ENCODE results near the gene ZBTB16.

DNA sequence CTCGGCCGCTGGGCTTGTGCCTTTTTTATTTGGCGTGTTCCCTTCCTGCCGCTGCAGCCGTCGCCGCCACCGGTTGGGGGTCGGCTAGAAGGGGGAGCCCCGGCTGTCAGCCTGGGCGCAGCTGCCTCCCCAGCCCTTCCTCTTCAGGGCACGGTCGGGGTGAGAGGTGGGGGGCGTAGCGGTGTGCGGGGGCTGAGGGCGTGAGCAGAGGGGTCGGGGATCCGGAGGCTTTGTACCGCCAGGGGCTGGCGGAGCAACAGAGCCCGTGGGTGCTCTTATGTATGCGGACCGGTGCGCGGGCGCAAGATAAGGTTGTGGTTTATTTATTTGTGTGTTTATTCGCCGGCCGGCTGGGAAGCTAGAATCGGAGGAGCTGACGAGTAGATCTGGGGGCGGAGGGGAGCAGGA lies 477 bp downstream of the ZBTB16 start:
- TF ChIP-seq, protein P1, sequence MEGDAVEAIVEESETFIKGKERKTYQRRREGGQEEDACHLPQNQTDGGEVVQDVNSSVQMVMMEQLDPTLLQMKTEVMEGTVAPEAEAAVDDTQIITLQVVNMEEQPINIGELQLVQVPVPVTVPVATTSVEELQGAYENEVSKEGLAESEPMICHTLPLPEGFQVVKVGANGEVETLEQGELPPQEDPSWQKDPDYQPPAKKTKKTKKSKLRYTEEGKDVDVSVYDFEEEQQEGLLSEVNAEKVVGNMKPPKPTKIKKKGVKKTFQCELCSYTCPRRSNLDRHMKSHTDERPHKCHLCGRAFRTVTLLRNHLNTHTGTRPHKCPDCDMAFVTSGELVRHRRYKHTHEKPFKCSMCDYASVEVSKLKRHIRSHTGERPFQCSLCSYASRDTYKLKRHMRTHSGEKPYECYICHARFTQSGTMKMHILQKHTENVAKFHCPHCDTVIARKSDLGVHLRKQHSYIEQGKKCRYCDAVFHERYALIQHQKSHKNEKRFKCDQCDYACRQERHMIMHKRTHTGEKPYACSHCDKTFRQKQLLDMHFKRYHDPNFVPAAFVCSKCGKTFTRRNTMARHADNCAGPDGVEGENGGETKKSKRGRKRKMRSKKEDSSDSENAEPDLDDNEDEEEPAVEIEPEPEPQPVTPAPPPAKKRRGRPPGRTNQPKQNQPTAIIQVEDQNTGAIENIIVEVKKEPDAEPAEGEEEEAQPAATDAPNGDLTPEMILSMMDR (IDR thresholded peaks at IDR 0.05; ENCODE audit: poor library complexity, severe bottlenecking) = no peak
- TF ChIP-seq POLR2AphosphoS5 (IDR thresholded peaks at IDR 0.05) (no peak), SMC3 (conservative IDR thresholded peaks at IDR 0.05; ENCODE audit: poor library complexity) (no peak), EZH2 (IDR thresholded peaks at IDR 0.05; ENCODE audit: borderline replicate concordance, insufficient read depth, low read length, poor library complexity, severe bottlenecking) (no peak), RAD21 (conservative IDR thresholded peaks at IDR 0.05) (no peak), MXI1 (conservative IDR thresholded peaks at IDR 0.05; ENCODE audit: poor library complexity, severe bottlenecking) (no peak)
- TF ChIP-seq, protein P2, sequence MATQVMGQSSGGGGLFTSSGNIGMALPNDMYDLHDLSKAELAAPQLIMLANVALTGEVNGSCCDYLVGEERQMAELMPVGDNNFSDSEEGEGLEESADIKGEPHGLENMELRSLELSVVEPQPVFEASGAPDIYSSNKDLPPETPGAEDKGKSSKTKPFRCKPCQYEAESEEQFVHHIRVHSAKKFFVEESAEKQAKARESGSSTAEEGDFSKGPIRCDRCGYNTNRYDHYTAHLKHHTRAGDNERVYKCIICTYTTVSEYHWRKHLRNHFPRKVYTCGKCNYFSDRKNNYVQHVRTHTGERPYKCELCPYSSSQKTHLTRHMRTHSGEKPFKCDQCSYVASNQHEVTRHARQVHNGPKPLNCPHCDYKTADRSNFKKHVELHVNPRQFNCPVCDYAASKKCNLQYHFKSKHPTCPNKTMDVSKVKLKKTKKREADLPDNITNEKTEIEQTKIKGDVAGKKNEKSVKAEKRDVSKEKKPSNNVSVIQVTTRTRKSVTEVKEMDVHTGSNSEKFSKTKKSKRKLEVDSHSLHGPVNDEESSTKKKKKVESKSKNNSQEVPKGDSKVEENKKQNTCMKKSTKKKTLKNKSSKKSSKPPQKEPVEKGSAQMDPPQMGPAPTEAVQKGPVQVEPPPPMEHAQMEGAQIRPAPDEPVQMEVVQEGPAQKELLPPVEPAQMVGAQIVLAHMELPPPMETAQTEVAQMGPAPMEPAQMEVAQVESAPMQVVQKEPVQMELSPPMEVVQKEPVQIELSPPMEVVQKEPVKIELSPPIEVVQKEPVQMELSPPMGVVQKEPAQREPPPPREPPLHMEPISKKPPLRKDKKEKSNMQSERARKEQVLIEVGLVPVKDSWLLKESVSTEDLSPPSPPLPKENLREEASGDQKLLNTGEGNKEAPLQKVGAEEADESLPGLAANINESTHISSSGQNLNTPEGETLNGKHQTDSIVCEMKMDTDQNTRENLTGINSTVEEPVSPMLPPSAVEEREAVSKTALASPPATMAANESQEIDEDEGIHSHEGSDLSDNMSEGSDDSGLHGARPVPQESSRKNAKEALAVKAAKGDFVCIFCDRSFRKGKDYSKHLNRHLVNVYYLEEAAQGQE (IDR thresholded peaks at IDR 0.05; ENCODE audit: borderline replicate concordance) = no peak
